Frontal cortex (tissue), 4 donors: ENCODE results near the gene NTS. TPM values are rescaled to one million over a fixed set of nuclear protein-coding genes. Genes with fewer than 3 reads are reported as not detected.

ENCODE experiments used
- DNase-seq, 2 donors: peaks; one replicate each; pipeline ENCODE4 v3.0.0; 2012; ENCODE audit warnings: low spot score in 2 of 2
- FAIRE-seq: peaks from 2 replicates; lab custom pipeline; 2012; peaks lifted over from hg19 to GRCh38; lab: Jason Lieb, UNC
- total RNA-seq: library from RNA; depleted of rRNA; stranded (reverse); fragments of >200 nt; gene quantifications from one replicate; pipeline ENCODE4 v1.2.3, GENCODE V29; 2014
- donor health status: control.
- donor health status: control.
- donor health status: control.

The NTS gene, protein sequence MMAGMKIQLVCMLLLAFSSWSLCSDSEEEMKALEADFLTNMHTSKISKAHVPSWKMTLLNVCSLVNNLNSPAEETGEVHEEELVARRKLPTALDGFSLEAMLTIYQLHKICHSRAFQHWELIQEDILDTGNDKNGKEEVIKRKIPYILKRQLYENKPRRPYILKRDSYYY
- 6.5 TPM for total RNA-seq

DNA sequence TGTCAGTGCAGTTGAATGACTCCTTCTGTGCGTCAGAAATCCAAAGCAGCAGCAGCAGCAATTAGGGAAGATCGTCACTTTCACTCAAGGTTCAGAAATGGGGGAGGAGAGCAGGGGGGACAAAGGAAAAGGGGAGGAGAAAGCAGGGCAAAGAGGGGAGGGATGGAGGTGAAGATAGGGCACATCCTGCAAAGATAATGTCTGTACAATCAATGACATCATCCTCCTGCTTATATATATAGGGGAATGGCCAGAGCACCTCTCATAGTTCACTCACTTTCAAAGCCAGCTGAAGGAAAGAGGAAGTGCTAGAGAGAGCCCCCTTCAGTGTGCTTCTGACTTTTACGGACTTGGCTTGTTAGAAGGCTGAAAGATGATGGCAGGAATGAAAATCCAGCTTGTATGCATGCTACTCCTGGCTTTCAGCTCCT lies at the start of gene NTS:
NTS (plus strand) TSS at position 265 of the 431 bp plus-strand sequence; CDS start at position 374, 109 bp downstream.
- FAIRE-seq: no peak

DNA sequence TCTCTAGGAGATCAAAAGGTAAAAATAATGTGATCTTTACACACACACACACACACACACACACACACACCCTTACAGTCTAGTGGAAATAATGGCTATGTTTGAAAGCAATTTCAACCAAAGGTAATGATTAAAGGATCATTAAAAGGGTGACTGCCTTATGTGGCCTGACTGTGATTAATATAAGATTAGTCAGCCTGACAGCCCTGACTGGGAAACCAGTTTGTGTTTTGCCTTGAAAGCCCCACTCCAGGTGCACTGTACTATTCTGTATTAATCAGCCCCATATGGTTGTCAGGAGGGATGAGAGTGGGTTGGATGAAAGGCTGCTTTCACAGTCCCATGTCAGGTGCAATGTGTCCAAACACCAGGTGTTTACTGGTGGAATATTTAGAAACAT lies 48.3 kb upstream of the NTS start:
- FAIRE-seq (no peak), DNase-seq (no peak)

More for the DNA sequence above, at the start of gene NTS:
- DNase-seq: no peak

DNA sequence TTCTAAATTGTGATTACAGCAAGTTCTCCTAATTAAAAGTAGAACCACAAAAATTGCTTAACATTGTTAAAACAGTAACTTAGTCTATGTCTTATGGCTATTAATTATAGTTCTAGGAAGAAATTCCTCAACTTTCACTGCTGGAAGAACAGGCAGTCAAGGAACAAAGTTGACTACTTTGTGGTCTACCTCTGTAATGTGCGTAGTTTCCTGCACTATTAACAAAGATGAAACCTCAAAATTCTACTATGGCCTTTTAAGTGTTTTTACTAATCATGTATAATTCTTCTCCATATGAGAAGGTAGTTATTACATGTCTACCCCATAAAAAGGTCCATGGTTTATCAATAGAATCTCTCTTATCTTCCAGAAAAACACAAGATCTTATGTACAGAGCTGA lies 45.5 kb upstream of the NTS start:
- DNase-seq (no peak), FAIRE-seq (no peak)

DNA sequence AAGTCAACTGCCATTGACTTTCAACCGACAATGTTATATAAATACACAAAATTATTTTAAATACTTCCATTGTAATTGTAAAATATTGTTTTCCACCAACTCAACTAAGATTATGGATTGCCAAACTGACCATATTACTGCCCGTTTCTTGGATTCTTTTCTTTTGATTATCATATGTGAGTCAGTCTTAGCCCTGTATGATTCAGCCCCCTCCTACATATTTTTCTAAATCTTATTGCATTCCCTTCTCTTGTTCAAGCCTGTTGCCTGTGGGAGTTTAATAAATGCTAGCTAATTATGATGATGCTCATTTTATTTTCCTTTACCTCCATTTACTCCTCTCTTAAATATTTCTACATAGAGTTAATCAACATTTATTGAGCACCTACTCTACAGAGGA lies 44.7 kb upstream of the NTS start:
- DNase-seq: no peak
- no peak for FAIRE-seq

DNA sequence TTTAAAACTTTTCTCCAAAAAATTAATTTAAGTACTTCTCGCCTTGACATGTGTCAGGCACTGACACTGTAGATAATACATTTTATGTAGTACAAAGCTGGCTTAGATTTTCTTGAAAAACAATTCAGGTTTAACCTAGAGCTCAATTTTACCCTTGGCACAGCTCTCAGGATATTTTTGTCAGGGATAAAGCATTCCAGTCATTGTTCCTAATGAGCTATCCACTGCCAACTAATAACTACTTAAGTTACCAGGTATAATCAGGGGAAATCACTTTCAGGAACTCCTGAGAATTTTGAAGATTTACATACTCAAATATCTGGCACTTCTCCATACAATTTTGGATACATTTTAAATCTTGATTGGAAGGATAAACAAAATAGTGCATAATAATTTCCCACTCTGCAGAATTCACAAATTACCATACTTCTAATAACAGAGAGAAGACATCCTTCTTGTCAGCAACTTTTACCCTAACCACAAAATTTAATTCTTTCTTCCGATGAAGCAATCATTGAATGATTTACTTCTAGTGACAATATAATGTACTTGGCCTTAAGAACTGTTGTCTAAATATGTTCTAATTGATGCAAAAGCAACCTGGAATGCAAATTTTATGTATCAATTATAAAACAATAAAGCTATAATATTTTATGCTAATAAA lies 42.6 kb upstream of the NTS start:
- FAIRE-seq (no peak), DNase-seq (no peak)

DNA sequence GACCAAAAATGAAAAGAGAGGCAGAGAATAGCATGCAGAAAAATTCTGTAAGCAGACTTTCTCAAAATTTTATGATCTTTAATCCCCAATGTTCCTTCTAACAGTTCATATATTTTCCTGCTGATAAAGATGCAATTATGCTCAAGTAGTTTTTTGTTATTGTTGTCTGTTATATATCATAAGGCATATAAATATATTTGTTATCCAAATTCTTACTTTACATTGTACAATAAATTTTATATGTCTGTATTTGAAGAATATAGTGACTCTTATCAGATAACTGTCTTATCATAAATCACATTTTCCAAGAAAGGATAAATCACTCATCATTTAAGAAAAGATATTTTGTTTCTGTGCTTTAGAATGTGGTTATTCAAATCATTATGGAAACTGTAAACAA lies 40.5 kb upstream of the NTS start:
- FAIRE-seq: no peak

DNA sequence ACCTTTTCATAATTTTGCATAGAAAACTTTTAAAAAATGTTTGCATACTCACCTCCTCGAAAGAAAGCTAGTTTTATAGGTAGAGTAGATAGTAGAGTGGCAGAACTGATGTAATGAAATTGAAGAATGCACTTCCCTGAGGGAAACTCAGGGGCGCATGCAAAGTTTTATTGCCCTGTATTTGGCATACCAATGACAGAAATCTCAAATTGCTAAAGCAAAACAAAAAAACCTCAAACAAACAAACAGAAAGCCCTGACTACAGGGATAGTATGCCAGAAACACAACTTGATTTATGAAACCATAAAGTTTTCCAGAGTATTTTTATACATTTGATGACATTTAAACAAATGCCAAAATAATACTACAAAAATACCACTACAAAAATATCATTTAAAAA lies 39.7 kb upstream of the NTS start:
- no peak for DNase-seq
- peak; percentile 23 for FAIRE-seq

More for the DNA sequence above, 40.5 kb upstream of the NTS start:
- DNase-seq: no peak

DNA sequence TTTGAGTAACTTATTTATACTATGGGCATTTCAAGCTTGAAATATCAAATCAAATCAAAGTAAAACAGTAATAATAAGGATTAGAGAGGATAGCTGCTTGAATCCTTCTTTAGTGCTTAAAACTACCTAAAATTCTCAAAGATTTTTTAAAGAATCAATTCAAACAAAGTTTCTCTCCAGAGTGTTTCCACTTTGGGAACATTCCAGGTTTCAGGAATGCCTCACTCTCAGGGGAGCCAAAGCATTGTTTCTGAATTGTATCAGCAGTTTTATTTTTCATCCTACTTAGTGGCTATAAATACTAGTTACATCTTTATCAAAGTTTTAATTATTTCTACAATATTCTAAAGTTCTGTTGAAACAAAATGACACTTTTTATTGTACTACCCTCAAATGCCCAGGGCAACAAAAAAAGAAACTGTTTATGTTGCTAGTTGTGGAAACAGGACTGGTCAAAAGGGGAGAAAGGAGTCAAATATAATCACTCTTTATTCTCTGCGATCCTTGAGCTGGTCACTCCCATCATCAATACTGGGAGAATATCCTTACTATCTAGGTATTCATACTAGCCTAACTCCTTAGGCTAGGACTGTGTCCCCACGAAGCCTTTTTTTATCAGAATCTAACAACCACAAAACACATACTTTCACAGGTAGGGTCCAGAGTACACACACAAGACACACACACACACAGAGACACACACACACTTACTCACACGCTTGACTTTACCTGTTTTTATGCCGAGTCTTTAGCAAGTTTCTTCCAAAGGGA lies 38.5 kb upstream of the NTS start:
- DNase-seq (no peak), FAIRE-seq (no peak)

DNA sequence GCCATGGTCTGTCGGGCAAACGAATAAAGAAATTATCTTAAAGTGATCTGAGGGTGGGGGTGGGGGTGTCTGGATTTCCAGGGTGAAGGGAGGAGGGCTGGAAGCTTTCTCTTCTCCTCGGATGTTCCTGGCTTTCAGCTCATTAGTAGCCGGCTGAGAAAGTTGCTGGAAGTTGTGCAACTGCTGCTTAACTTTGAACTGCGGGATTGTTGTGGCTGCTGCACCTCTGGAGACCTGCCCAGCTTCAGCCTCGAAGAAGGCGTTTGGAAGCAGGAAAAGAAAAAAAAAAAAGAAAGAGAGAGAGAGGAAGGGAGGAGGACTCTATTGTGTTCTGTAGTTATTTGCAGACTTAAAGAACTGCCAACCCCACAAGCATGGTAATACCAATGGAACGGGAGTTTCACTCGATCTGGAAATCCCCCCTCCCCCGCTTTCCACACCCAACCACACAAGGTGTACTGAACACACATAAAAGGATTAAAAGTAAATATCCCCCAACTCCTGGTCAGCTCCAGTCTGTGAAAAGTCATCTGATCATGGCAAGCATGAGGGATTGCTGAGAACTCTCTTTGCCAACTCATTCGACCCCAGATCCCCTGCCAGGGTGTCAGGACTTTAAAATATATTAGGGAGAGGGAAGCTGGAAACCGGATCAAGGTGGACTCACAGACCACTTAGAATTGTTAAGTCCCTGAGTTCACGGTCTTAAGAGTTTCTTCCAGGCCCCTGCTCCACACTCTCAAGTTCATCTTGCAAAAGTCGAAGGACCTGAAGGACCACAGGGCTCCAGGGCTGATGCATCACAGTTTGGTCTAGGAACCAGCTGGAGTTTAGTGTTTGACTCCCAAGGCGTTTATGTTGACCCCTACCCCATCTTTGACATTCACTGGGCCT lies 37.7 kb upstream of the NTS start, which contains the start of gene RASSF9:
RASSF9 (minus strand) TSS at position 213 of the 894 bp plus-strand sequence; CDS start at position 5, 208 bp downstream.
- DNase-seq: no peak
- FAIRE-seq: no peak

DNA sequence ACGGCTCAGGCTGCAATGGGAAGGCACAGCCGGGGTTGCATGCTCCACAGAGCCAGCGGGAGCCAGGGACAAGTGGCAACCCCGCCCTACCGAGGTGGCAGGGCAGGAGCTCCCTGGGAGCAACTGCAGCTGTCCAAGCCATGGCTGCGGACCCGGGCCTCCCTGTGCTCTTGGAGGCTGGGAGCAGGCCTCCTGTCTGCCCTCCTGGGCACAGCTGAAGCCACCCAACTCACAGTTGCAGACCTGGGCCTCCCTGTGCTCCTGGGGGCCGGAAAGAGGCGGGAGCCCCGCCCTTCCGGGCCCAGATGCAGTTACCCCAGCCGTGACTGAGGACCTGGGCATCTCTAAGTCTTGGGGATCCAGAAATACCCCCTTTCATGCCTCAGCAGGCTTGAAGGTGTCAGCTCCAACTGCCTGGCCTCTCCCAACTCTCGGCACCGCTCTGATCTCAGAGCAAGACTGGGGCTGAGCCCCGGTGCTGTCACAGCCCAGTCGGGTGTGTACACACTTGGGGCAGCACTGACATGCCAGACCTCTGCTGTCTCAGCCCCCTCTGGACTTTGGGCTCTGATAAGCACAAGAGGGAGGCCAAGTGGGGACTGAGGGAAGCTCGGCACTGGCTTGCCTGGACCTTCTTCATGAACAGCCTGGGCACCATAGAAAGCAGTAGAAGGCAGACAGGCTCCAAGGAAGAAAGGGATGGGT lies 30.3 kb upstream of the NTS start:
- no peak for FAIRE-seq
- no peak for DNase-seq

DNA sequence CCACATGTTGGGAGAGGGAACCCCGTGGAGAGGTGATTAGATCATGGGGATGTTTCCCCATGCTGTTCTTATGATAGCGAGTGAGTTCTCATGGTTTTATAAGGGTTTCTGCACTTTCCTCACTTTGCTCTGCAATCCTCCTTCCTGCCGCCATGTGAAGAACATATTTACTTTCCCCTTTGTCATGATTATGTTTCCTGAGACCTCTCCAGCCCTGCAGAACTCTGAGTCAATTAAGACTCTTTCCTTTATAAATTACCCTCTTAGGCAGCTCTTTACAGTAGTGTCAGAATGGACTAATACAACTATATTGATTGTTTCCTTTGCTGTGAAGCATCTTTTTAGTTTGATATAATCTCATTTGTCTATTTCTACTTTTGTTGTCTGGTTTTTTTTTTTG lies 24.8 kb upstream of the NTS start:
- FAIRE-seq (no peak), DNase-seq (no peak)

DNA sequence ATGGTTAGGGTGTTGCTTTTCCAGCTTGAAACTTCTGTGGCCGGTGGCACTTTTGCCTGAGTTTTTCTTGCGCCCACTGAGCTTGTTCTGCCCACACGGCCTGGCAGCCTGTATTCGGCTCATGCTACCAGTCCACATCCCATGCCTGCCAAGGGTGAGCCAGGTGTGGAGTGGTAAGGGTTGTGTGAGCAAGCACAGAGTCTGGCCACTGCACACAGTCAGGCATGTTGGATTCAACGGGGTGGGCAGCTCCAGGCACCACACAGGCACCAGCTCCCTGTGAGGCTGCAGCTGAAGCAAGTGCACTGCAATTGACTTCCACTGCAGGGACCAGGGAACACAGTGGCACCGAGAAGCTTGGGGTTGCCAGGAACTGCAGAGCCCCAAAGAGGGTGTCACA lies 18.8 kb upstream of the NTS start:
- no peak for FAIRE-seq

DNA sequence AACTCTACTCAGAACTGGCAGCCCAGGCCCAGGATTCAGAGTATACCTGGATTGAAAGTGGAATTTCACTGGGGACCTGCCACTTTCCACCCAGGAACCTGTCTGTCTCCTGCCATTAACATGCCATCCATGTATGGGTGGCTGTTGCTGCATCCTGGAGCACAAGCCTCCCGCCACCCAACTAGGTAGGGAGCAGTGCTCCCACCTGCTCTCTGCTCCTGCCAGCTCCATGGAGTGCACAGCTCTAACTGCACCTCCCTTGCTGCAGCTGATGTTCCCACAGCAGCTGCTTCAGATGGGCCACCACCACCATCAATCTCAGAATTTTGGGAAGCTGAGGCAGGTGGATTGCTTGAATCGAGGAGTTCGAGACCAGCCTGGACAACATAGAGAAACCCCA lies 17.1 kb upstream of the NTS start:
- FAIRE-seq (no peak), DNase-seq (no peak)

More for the DNA sequence above, 18.8 kb upstream of the NTS start:
- DNase-seq: no peak

DNA sequence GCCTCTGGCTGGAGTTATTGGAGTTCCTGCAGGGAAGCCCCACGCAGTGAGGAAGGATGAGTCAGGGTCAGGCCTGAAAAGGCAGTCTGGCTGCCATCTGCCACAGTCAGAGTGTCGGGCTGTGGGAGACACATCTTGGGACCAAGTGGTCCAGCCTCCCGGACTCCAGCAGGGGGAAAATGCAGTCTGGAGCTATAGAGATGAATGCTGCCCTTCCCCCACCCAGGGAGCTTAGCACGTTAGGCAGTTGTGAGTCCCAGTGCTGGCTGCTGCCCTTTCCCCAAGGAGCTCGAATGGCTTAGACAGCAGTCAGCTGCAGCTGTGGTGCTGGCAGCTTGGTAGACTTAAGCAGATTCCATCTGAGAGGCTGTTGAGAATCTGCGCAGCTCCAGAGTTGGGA lies 8.2 kb upstream of the NTS start:
- FAIRE-seq: no peak
- DNase-seq: no peak

DNA sequence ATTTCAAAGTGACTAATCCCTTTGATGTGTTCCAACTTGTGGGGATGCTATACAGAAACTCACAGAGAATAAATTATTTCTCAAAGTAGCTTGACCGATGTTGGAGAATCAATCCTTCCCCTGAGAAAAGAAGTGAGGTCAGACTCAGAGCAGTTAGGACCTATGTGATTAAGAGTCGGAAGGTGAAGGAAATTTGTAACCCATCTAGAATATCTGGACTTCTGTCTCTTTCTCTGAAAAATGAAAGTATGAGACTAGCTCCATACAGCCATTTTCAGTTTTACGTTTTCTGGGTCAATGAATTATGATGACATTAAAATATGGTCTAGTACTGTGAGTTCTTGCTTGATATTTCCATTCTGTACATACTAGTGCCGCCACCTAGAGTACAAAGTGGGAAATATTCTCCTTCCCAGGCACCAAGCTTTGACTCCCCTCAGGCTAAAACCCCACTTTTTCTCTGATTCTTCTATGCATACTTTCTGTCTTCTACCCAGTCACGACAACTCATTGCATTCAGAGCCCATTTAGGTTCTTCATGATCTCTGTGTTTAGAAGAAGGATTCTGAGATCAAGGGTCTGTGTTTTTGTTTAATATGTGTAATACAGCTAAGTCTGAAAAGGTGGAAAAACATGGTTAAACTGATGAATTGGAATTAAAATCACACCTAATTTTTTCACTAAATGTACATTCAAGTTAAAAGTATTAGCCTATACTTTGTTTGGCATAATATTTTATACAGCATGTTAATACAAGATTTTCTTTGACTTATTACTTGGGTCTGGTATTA lies 6.9 kb upstream of the NTS start:
- peak in 1 of 2 donors; percentile 31 for DNase-seq
- FAIRE-seq: peak; percentile 13

DNA sequence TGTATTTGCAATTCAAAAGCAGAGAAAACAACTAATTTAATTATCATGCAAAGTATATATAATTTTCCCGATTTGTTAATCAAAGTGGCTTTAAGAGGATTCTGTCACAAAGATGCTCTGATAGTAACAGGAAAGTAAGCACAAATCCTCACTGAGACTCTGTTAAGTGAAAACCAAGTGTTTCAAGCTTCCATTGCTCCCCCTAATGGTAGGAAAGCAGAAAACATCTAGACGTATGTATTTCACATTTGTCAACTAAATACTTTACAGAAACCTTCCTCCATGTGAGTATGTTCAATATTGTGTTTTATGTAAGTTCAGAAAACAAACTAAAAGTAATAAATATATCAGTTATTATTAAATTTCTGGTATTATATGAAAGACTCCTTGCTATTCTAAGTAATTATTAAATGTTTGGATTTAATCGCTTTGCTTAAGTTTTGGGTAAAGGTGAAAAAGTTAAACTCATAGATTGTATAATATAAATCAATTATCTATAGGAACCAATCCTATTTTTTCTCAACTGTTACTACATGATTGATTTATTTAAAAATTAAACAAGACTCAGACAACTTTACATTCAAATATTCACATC lies 1.5 kb upstream of the NTS start:
- peak; percentile 87 for FAIRE-seq
- peak in 1 of 2 donors; percentile 5 for DNase-seq

DNA sequence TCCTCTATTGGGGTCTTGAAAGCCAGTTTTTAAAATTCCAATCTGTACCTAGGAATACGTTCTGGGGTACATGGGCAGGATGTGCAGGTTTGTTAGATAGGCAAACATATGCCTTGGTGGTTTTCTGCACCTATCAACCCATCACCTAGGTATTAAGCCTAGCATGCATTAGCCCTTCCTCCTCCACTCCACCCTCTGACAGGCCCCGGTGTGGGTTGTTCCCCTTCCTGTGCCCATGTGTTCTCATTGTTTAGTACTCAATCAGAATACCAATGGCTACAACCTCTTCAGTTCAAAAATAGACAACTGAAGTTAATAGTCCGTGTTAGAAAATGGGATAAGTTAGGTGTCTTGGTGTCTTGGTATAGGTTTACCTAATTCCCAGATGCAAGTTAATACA lies 3.4 kb downstream of the NTS start:
- FAIRE-seq: no peak
- no peak for DNase-seq

DNA sequence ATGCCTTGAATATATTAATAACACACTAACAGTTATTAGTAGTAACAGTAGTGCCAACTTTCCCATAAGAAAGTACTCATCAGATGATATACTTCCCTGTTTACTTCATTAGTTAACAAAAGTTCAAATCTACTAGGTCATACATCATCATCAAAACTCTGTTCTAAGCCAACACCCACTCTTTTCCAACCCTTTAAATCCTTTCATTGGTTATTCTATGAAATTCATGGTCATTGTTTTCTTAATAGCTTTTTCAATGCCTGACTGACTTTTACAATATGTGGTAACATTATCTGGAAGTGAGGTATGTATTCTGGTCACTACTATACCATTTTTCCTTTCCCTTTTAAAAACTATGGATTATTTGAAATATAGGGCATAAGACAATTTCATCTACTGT lies 9.7 kb downstream of the NTS start:
- FAIRE-seq: no peak

More for the DNA sequence above, 9.7 kb downstream of the NTS start:
- DNase-seq: no peak
